CD4-positive, alpha-beta T cell (primary cell): ENCODE results near the gene CABCOCO1. TPM values are rescaled to one million over a fixed set of nuclear protein-coding genes. Genes with fewer than 3 reads are reported as not detected.

Experiments
- ATAC-seq: fragments of 200-7000 bp; cut with Tn5 transposase; one replicate; pipeline ENCODE4 v1.10.0; 2022; ENCODE audit warnings: mild to moderate bottlenecking; ENCODE audit not compliant: poor library complexity
- CTCF ChIA-PET: fragments of 350-600 bp; sonication (Branson Sonifier 250); formaldehyde crosslinking; loops from one replicate; lab custom pipeline; 2021; ENCODE audit warnings: antibody characterized with exemption, inconsistent platforms; lab: Charles Lee
- POLR2A ChIA-PET: fragments of 350-600 bp; sonication (Branson Sonifier 250); formaldehyde crosslinking; loops from one replicate; lab custom pipeline; 2021; ENCODE audit warnings: antibody characterized with exemption, inconsistent platforms; lab: Charles Lee
- DNase-seq, 14 experiments: peaks; one replicate each; pipeline ENCODE4 v3.0.0-alpha.2; 2013 to 2020; ENCODE audit warnings: mixed read lengths in 2 of 14
- H3K27ac ChIP-seq, 2 donors: one replicate each; pipeline versions ENCODE4 v1.5.1 to v1.7.0; 2013; ENCODE audit warnings: low read length in 2 of 2, low read depth in 1 of 2, mild to moderate bottlenecking in 1 of 2
- H3K27me3 ChIP-seq, 2 experiments: 1 replicate in 1 of 2; 2 replicates in 1 of 2; pipeline versions ENCODE4 v1.6.1 to v1.7.0; 2013; ENCODE audit warnings: low read length in 2 of 2, control low read depth in 1 of 2, mild to moderate bottlenecking in 1 of 2, moderate library complexity in 1 of 2; ENCODE audit not compliant: insufficient read depth in 2 of 2, control insufficient read depth in 1 of 2
- H3K36me3 ChIP-seq: one replicate; pipeline ENCODE4 v1.6.1; 2013; ENCODE audit warnings: low read length, control low read depth; ENCODE audit not compliant: insufficient read depth
- H3K4me1 ChIP-seq: one replicate; pipeline ENCODE4 v1.6.1; 2013; ENCODE audit warnings: low read length, control low read depth; ENCODE audit not compliant: insufficient read depth
- H3K4me3 ChIP-seq: one replicate; pipeline ENCODE4 v1.5.1; 2013; ENCODE audit warnings: mild to moderate bottlenecking, low read length, moderate library complexity
- H3K9me3 ChIP-seq, 2 experiments: 1 replicate in 1 of 2; 2 replicates in 1 of 2; pipeline versions ENCODE4 v1.6.1 to v1.7.0; 2013; ENCODE audit warnings: low read length in 2 of 2, mild to moderate bottlenecking in 2 of 2, control low read depth in 1 of 2, moderate library complexity in 1 of 2; ENCODE audit not compliant: control insufficient read depth in 1 of 2, insufficient read depth in 1 of 2
- H3K27ac Mint-ChIP-seq: one replicate; pipeline ENCODE4 v1.8.0; 2020; ENCODE audit warnings: mixed read lengths
- H3K27me3 Mint-ChIP-seq: one replicate; pipeline ENCODE4 v1.8.0; 2021; ENCODE audit warnings: mixed read lengths
- H3K36me3 Mint-ChIP-seq: one replicate; pipeline ENCODE4 v1.8.0; 2021; ENCODE audit warnings: low read depth, mixed read lengths
- H3K4me1 Mint-ChIP-seq: one replicate; pipeline ENCODE4 v1.8.0; 2021; ENCODE audit warnings: low read depth, mixed read lengths
- H3K4me3 Mint-ChIP-seq: one replicate; pipeline ENCODE4 v1.8.0; 2020; ENCODE audit warnings: mild to moderate bottlenecking, mixed read lengths
- H3K9me3 Mint-ChIP-seq: one replicate; pipeline ENCODE4 v1.8.0; 2020; ENCODE audit warnings: mixed read lengths
- intact Hi-C, 2 experiments: fragments of 100-400 bp; cut with DNase I in 1 of 2; cut with micrococcal nuclease in 1 of 2; formaldehyde crosslinking; loops; one replicate each; pipeline versions ENCODE4 v1.15.1 to v1.9.0; 2023 to 2025; cut with DNase I, micrococcal nuclease
- total RNA-seq, 174 experiments: library from RNA in 2 of 174; stranded (reverse) in 2 of 174; gene quantifications; one replicate each; pipeline ENCODE4 v1.2.3 and lab custom pipeline; 2021 to 2026
- TF ChIP-seq, protein P1 (sequence below): fragments of 200-600 bp; IDR thresholded peaks from one replicate; pipeline ENCODE4 v1.8.0; 2022; ENCODE audit warnings: antibody characterized with exemption, mild to moderate bottlenecking

The CABCOCO1 gene
- total RNA-seq, 2 experiments from 2014 or later: not detected

DNA sequence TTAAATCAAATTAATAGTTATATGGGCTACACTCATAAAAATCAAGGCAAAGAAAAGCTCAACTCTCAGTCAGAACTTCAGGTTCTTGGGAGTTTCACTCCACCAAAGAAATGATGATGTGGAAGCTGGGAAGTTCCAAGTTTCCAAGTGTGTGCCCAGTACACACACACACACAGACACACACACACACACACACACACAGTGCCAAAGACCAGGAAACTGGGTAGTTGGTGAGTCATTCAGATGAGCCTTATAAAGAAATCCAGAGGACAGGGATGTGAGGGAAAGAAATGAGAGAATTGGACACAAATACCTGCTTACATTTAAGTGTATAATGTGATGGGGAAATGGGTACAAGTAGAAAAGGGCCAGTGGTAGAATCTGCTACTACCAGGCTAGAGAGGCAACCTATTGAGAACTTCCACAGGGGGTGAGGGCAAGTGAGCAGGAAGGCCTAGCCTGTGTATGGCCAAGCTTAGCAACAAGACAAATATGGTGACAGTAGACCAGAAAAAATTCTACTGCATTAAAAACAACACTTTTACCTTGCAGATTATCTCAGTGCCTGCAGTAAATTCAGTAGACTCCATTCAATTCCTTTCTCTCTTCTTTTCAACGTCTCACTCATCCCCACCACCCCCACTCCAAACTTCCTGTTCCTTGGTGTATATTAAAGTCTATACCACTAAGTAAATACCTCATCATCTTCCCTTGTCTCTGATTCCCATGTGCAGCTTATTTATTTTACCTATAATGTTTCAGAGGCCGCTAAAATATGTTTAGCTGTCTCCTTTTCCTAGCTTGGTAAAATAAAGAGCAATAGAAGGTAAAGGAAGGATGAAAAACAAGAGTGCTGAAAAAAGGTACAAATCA, 95.0 kb downstream of the CABCOCO1 start:
- Histone ChIP-seq H3K9me3 (no peaks in the 10 kb centered on the region), H3K27ac (no peak overlapping the region), H3K4me1 (no peaks in the 10 kb centered on the region), H3K4me3 (no peak overlapping the region), H3K27me3 (no peaks in the 10 kb centered on the region), H3K36me3 (no peaks in the 10 kb centered on the region)
- no peak overlapping the region for H3K4me3 Mint-ChIP-seq
- no peak for DNase-seq
- ATAC-seq: no peak
- ChIA-PET POLR2A (no interaction called here), CTCF (no interaction called here)
- peaks cover 15% of the 10 kb centered on the region for H3K4me1 Mint-ChIP-seq
- H3K36me3 Mint-ChIP-seq: no peaks in the 10 kb centered on the region
- intact Hi-C loops: no loop called here
- no peaks in the 10 kb centered on the region for H3K27me3 Mint-ChIP-seq
- no peaks in the 10 kb centered on the region for H3K9me3 Mint-ChIP-seq
- H3K27ac Mint-ChIP-seq: no peak overlapping the region
- TF ChIP-seq, protein P1, sequence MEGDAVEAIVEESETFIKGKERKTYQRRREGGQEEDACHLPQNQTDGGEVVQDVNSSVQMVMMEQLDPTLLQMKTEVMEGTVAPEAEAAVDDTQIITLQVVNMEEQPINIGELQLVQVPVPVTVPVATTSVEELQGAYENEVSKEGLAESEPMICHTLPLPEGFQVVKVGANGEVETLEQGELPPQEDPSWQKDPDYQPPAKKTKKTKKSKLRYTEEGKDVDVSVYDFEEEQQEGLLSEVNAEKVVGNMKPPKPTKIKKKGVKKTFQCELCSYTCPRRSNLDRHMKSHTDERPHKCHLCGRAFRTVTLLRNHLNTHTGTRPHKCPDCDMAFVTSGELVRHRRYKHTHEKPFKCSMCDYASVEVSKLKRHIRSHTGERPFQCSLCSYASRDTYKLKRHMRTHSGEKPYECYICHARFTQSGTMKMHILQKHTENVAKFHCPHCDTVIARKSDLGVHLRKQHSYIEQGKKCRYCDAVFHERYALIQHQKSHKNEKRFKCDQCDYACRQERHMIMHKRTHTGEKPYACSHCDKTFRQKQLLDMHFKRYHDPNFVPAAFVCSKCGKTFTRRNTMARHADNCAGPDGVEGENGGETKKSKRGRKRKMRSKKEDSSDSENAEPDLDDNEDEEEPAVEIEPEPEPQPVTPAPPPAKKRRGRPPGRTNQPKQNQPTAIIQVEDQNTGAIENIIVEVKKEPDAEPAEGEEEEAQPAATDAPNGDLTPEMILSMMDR: no peak

GRCh38 chr10:61758433-61758832, 95.7 kb downstream of the CABCOCO1 start:
- H3K4me1 Mint-ChIP-seq: peaks cover 10% of the 10 kb centered on the region
- DNase-seq: no peak
- Histone ChIP-seq H3K4me1 (no peaks in the 10 kb centered on the region), H3K27ac (no peak overlapping the region), H3K27me3 (no peaks in the 10 kb centered on the region), H3K9me3 (no peaks in the 10 kb centered on the region), H3K4me3 (no peak overlapping the region), H3K36me3 (no peaks in the 10 kb centered on the region)
- ChIA-PET CTCF (no interaction called here), POLR2A (no interaction called here)
- ATAC-seq: no peak
- intact Hi-C loops: no loop called here
- TF ChIP-seq, protein P1: no peak
- H3K27ac Mint-ChIP-seq: no peak overlapping the region
- H3K4me3 Mint-ChIP-seq: no peak overlapping the region
- no peaks in the 10 kb centered on the region for H3K27me3 Mint-ChIP-seq
- H3K36me3 Mint-ChIP-seq: no peaks in the 10 kb centered on the region
- no peaks in the 10 kb centered on the region for H3K9me3 Mint-ChIP-seq

GRCh38 chr10:61759751-61760150, 97.0 kb downstream of the CABCOCO1 start:
- Mint-ChIP-seq H3K36me3 (no peaks in the 10 kb centered on the region), H3K9me3 (no peaks in the 10 kb centered on the region), H3K27ac (no peak overlapping the region), H3K4me3 (no peak overlapping the region), H3K27me3 (no peaks in the 10 kb centered on the region), H3K4me1 (peaks cover 18% of the 10 kb centered on the region)
- H3K9me3 ChIP-seq: no peaks in the 10 kb centered on the region
- ChIA-PET CTCF (no interaction called here), POLR2A (no interaction called here)
- H3K27me3 ChIP-seq: no peaks in the 10 kb centered on the region
- TF ChIP-seq, protein P1: no peak
- H3K4me1 ChIP-seq: no peaks in the 10 kb centered on the region
- DNase-seq: no peak
- no peak for ATAC-seq
- no peaks in the 10 kb centered on the region for H3K36me3 ChIP-seq
- H3K4me3 ChIP-seq: no peak overlapping the region
- intact Hi-C loops: no loop called here
- no peak overlapping the region for H3K27ac ChIP-seq
